Right lung (tissue), 10 donors: ENCODE results near the gene DERL2. TPM values are rescaled to one million over a fixed set of nuclear protein-coding genes. Genes with fewer than 3 reads are reported as not detected.

ENCODE experiments used
- DNase-seq, 2 donors: peaks; one replicate each; pipeline ENCODE4 v3.0.0-alpha.2; 2013
- long read RNA-seq, 8 donors: transcript quantifications; one replicate each; lab custom pipeline, GENCODE V29; 2026
- polyA plus RNA-seq, 5 donors: library from polyadenylated mRNA; unstranded; fragments of 120-200 nt; gene quantifications; one replicate each; pipeline versions ENCODE4 v1.2.1 to v1.2.3, GENCODE V29; 2013; ENCODE audit warnings: inconsistent platforms in 1 of 5, low replicate concordance in 1 of 5; ENCODE audit not compliant: insufficient read length in 5 of 5, insufficient read depth in 1 of 5

Gene DERL2
- 10 to 100 TPM; 68.1 to 82.1 (median 69.4) TPM for polyA plus RNA-seq
- long read RNA-seq, donor 1, full-length matches to known transcripts, result 27 of 27 reads
- long read RNA-seq, donor 1, partial matches to known transcripts, result 0 of 27 reads
- long read RNA-seq, donor 1, other reads (novel, unspliced or antisense), result 0 of 27 reads
- long read RNA-seq, donor 2, full-length matches to known transcripts, result 21 of 21 reads
- long read RNA-seq, donor 2, partial matches to known transcripts, result 0 of 21 reads
- long read RNA-seq, donor 2, other reads (novel, unspliced or antisense), result 0 of 21 reads
- long read RNA-seq, donor 3, full-length matches to known transcripts, result 19 of 19 reads
- long read RNA-seq, donor 3, partial matches to known transcripts, result 0 of 19 reads
- long read RNA-seq, donor 3, other reads (novel, unspliced or antisense), result 0 of 19 reads
- long read RNA-seq, donor 4, full-length matches to known transcripts, result 11 of 11 reads
- long read RNA-seq, donor 4, partial matches to known transcripts, result 0 of 11 reads
- long read RNA-seq, donor 4, other reads (novel, unspliced or antisense), result 0 of 11 reads
- long read RNA-seq, donor 5, full-length matches to known transcripts, result 35 of 35 reads
- long read RNA-seq, donor 5, partial matches to known transcripts, result 0 of 35 reads
- long read RNA-seq, donor 5, other reads (novel, unspliced or antisense), result 0 of 35 reads
- long read RNA-seq, donor 6, full-length matches to known transcripts, result 32 of 32 reads
- long read RNA-seq, donor 6, partial matches to known transcripts, result 0 of 32 reads
- long read RNA-seq, donor 6, other reads (novel, unspliced or antisense), result 0 of 32 reads
- long read RNA-seq, donor 7, full-length matches to known transcripts, result 32 of 32 reads
- long read RNA-seq, donor 7, partial matches to known transcripts, result 0 of 32 reads
- long read RNA-seq, donor 7, other reads (novel, unspliced or antisense), result 0 of 32 reads
- long read RNA-seq, donor 8, full-length matches to known transcripts, result 5 of 5 reads
- long read RNA-seq, donor 8, partial matches to known transcripts, result 0 of 5 reads
- long read RNA-seq, donor 8, other reads (novel, unspliced or antisense), result 0 of 5 reads

DNA sequence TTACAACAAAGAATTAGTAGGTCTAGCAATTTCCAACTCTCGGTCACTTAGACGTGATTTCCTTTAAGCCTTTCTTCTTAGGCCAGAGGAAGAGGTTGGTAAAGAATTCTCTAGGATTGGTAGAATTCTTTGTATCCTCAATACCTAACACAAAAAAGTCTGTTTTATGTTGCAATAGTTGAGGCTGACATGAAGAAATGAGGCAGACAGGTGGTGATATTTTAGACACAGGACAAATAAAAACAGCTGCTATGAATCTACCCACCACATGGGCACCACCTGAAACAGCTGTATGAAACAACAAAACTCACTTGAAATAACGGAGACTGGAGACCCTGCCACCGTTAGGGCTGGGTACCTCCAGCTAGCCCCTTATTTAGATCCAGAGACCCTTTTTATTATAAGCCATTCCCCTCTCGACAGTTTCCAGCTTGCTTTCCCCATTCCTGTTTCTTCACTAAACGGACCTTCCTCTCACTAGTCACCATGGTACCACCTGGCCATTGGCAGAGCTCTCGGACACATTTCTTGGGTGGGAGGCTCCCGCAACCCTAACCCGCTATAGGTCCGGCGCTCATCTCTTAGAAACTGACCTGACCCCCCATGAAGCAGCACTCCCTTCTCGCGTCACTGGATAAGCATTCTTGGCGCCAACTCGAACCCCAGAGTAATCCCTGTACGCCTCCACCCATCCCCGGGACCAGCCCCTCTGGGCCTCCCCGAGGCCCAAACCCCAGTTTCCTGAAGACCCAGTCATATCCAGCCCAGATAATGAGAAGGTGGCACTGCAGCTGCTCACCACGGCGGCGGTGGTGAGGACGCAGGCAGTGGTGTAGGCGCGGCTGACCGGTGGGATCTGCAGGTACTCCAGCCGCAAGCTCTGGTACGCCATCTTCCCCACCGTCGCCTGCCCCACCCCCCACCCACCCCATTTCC is at the start of gene DERL2:
DERL2 (minus strand) TSS at position 909 of the 936 bp plus-strand sequence; CDS start at position 892, 17 bp downstream.
- DNase-seq, result no peak

DNA sequence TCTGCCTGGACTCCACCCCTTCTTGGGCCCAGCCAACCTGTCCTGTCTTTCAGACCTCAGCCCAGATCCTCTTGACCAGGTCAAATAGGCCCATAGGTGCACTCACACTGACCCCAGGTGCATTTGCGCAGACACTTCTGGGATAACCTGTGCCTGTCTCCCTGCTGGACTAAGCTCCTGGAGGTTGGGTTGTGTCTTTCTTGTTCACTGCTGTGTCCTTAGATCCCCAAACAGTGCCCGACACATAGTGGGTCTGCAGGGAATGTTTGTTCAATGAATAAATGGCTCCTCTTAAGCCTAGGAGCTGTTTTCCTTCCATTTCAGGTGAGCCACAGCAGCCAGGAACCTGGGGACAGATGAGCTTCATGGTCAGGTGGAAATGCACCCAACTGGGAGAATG is 49.5 kb upstream of the DERL2 start:
- DNase-seq, result no peak

DNA sequence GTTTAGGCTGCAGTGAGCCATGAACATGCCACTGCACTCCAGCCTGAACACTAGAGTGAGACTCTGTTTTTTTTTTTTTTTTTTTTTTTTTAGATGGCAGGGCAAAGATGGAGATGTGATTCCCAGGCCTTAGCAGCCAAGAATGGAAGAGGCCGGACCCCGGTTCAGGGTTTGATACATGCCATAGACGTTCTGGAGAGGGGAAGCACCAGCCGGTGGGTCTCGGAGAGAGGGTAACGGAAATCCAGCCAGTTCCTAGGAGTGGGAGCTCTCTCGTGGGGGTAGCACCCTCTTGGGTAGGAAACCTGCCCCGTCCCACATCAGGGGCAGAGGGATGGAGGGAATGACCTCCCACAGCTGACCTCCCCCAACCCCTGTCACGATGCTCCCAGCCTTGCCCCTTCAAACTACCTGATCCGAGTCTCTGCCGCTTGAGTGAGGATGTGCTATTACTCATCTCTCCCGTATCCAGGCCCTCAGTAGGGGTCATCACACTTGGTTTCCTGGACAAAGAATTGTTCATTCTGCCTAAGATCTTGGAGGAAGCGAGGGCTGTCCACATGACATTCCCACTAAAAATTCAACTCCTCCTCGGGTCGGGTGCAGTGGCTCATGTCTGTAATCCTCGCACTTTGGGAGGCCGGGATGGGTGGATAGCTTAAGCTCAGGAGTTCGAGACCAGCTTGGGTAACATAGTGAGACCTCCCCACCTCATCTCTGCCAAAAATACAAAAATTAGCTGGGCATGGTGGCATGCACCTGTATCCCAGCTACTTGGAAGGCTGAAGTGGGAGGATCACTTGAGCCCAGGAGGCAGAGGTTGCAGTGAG is 47.7 kb upstream of the DERL2 start:
- no peak for DNase-seq

- DNase-seq, result no peak
Measured at GRCh38 chr17:5532581-5532980, 46.6 kb upstream of the DERL2 start.

DNA sequence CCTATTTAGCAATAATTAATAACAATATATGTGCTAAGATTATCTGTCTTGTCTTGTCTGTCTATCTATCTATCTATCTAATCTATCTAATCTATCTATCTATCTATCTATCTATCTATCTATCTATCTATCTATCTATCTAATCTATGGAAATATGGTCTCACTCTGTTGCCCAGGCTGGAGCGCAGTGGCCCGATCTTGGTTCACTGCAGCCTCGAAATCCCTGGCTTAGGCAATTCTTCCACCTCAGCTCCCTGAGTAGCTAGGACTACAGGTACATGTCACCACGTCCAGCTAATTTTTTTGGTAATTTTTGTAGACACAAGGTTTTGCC is 45.1 kb upstream of the DERL2 start:
- no peak for DNase-seq

GRCh38 chr17:5530265-5531084 is 44.5 kb upstream of the DERL2 start:
- DNase-seq, result no peak

DNA sequence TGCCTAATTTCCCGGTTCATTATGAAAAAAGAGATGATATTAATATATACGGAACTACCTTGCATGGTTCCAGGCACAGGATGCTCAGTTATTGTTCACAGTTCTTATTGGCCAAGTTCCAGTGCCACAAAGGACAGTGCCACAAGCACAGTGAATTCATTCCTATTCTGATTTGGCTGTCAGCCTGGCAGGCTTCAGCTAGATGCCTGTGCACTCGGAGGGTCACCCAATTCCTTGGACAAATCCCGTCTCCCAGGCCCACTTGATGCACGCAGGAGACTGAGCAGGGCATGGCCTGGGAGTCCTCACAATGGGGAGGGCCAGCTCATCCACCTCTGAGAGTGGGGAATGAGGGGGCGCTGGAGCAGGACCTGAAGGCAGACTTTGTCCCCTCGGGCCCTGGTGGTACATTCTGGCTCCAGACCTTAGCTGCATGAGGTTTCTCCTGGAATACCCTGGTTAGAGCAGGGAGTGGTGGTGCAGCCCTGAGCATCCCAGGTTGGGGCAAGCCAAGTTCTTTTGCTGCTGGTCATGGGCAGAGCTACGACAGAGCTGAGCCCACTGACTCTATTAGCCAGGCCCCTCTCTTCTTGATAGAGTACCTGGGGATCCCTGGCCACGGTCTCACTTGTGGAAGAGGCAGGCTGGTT is 41.7 kb upstream of the DERL2 start:
- no peak for DNase-seq

DNA sequence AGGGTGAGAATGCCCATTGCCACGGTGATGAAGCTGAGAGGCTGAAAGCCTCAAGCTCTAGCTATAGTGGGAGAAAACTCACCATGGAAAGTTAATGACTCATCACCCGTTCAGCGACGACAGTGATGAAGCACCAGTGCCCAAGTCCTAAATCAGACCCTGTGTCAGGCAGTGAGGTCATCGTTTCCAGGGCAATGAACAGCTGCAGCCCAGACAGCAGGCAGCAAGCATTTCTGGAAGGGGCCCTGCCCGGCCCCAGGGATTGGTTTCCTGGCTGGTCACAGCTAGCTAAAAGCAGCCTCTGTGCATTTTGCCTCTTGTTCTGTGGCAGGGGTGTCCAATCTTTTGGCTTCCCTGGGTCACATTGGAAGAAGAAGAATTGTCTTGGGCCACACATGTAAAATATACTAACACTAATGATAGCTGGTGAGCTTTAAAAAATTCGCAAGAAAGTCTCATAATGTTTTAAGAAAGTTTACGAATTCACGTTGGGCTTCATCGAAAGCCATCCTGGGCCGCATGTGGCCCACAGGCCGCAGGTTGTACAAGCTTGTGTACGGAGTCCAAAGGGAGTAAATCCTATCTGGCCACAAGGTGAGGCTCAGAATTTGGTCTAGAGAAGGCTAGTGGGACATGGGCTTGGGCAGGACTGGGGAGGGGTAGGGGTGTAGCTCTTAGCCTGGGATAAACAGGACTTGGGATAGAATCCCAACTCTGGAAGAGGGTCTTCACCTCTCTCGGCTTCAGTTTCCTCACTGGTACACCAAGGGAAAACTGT is 41.0 kb upstream of the DERL2 start:
- DNase-seq, result no peak

DNA sequence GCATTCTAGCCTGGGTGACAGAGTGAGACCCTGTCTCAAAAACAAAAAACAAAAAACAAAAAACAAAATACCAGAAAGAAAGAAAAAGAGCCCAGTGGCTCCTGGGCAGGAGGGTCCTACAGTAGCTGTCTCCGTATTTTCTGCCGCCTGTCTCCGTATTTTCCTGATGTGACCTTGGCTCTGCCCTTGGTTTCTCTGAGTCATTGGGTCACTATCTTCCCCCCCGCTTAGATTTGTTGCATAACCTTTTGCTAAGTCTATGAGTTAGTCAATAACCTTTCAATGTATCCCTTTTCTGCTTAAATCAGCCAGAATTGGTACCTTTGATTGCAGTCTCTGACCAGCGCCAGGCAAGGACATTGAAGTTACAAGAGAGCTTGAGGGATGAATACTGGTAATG is 37.3 kb upstream of the DERL2 start:
- no peak for DNase-seq

GRCh38 chr17:5522476-5522875 is 36.5 kb upstream of the DERL2 start:
- no peak for DNase-seq

DNA sequence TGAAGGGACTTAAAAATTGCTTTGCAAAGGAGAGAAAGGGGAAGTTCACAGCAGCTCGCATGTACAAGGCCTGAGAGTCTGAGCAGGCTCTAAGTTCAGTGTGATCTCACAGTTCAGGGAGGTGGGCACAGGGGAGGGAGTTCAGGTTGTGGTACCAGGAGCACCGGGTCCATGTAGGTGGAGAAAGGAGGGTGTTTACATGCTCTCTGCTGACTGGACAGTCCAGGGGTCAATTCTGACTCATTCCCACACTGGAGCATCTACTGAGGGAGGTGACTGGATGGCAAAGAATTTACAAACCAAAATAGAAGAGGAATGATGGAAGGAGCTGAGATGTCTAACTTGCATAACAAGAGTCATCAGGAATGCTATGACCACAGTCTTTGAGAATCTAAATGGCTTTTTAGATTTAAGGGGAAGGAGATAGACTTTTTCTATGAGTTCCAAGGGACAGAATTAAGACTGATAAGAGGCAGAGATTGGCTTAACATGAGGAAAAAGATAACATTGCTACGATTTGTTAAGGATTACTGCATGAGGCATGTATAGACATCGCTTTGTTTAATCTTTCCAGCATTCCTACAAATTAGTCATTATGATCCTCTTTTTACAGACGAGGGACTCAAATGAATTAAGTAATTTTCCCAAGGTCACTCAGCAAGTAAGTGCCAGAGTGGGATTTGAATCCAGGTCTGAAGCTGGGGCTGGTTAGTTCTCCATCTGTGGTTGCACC is 30.2 kb upstream of the DERL2 start:
- DNase-seq, result no peak

DNA sequence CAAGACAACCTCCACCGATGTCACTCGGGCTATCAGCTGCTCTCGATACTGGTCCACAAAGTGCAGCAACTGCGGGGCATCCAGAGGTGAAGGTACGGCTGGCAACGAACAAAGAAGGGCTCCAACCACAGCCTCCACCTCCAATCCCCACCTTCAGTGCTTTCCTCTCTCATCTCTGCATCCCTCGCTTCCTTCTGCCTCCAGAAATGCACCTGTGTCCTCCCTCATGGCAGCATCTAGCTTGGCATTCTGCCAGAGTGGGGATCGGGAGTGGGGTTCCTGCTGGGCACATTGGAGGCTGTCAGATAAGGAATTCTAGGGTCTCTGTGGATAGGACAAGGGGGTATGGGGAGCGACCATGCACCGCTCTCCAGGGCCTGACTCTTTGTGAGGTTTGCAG is 29.0 kb upstream of the DERL2 start:
- no peak for DNase-seq

- DNase-seq, result no peak
Measured at GRCh38 chr17:5513628-5514027, 27.6 kb upstream of the DERL2 start.

DNA sequence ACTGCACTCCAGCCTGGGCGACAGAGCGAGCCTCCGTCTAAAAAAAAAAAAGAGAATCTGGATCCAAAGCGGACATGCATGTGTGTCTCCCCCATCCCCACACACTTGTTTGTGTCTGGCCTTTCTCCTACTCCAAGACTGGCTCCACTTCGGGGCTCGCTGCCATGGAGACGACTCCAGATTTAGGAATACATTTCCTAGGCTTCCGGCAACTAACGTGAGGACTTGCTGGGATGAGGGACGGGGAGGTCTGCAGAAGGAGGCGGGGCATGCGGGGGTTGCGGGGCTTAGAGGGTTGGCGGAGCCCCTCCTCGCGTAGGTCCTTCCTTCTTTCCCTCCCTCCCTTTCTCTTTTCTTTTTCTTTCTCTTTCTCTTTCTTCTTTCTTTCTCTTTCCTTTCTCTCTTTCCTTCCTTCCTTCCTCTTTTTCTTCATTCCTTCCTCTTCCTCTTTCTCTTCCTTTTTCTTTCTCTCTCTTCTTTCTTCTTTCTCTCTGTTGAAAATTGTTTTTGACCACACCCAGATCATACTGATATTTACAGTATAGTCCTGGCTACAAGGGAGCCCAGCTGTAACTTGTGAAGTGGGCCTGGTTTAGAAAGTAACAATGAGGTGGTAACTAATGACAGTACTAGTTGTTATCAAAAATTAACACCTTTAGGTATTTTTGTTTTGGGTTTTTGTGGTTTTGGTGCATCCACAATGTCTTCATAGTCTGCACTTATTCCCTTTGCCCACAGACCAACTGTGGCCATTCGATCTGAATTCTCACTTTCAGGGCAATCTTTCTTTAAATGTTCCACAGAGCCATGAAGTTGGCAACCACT is 25.6 kb upstream of the DERL2 start:
- DNase-seq, result peak in 1 of 2 donors; percentile 48

- no peak for DNase-seq
Measured at GRCh38 chr17:5510771-5511170, 24.8 kb upstream of the DERL2 start.

DNA sequence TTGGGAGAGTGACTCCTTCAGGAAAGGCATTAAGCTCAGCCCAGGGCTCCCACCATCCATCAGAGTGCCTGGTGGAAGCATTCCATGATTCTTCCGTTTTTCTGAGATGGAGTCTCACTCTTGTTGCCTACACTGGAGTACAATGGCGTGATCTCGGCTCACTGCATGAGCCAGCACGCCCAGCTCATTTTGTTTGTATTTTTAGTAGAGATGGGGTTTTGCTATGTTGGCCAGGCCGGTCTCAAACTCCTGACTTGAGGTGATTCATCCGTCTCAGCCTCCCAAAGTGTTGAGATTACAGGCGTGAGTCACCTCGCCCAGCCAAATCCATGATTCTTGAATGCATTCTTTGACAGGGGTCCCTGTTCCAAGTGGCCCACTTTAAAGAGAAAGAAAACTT is 23.5 kb upstream of the DERL2 start:
- DNase-seq, result no peak

DNA sequence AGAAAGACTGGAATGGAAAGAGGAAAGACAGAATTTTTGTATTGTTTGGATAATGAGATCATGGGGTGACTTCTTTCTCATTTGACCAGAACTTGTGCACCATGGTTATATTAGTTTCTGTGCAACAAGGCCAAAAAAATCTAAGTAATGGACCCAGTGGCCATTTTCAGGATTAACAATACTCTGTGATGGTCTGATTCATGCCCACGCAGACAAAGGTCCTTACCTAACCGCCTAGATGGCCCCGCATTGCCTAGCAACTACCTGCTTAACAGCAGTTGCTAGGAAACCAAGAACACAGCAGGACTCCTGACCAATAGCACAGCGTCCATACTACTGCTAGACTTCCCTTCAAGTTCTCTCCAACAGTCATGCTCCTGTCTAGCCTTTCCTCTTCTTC is 22.8 kb upstream of the DERL2 start:
- DNase-seq, result no peak
